Mesodermal cell (in vitro differentiated cells): ENCODE measurements around the gene SULT6B1.

ENCODE experiments used
- H3K27ac ChIP-seq: 2 replicates; pipeline ENCODE4 v1.7.0; 2013; ENCODE audit warnings: mild to moderate bottlenecking, low read depth, low read length, moderate library complexity; ENCODE audit not compliant: severe bottlenecking
- H3K36me3 ChIP-seq: 2 replicates; pipeline ENCODE4 v1.7.1; 2013; ENCODE audit warnings: mild to moderate bottlenecking, low read length, moderate library complexity; ENCODE audit not compliant: control insufficient read depth, insufficient read depth
- H3K4me1 ChIP-seq: one replicate; pipeline ENCODE4 v1.7.1; 2013; ENCODE audit warnings: mild to moderate bottlenecking, low read length; ENCODE audit not compliant: insufficient read depth, control insufficient read depth, poor library complexity, severe bottlenecking
- H3K4me3 ChIP-seq: 2 replicates; pipeline ENCODE4 v1.7.0; 2013; ENCODE audit warnings: low read length, control low read depth, mild to moderate bottlenecking; ENCODE audit not compliant: insufficient read depth, poor library complexity, severe bottlenecking; ENCODE audit errors: extremely low read depth
- H3K9me3 ChIP-seq: 2 replicates; pipeline ENCODE4 v1.7.1; 2013; ENCODE audit warnings: mild to moderate bottlenecking, low read length, moderate library complexity; ENCODE audit not compliant: control insufficient read depth
- WGBS, 2 experiments: methylation state at CpG; one replicate each; pipeline ENCODE4 v1.1.5; 2013; ENCODE audit warnings: missing lambda C conversion rate in 2 of 2; ENCODE audit not compliant: insufficient coverage in 2 of 2; 5-methylcytosine and 5-hydroxymethylcytosine counted together

Gene SULT6B1

GRCh38 chr2:37148325-37148724 is 40.1 kb downstream of the SULT6B1 start:
- peaks cover 54% of the 10 kb centered on the region for H3K36me3 ChIP-seq
- 96% methylated on average over 4 to 7 of the region's 7 CpGs for WGBS, 2 experiments
- peaks cover 5% of the 10 kb centered on the region for H3K4me1 ChIP-seq
- H3K27ac ChIP-seq: no peak overlapping the region
- H3K9me3 ChIP-seq: no peaks in the 10 kb centered on the region
- no peak overlapping the region for H3K4me3 ChIP-seq

- peaks cover 5% of the 10 kb centered on the region for H3K4me1 ChIP-seq
- no peak overlapping the region for H3K27ac ChIP-seq
- no CpG with 5 or more reads among the region's 2 CpGs for WGBS, 2 experiments
- H3K4me3 ChIP-seq: no peak overlapping the region
- peaks cover 55% of the 10 kb centered on the region for H3K36me3 ChIP-seq
- H3K9me3 ChIP-seq: no peaks in the 10 kb centered on the region
Measured at GRCh38 chr2:37146062-37146461, 42.4 kb downstream of the SULT6B1 start.

DNA sequence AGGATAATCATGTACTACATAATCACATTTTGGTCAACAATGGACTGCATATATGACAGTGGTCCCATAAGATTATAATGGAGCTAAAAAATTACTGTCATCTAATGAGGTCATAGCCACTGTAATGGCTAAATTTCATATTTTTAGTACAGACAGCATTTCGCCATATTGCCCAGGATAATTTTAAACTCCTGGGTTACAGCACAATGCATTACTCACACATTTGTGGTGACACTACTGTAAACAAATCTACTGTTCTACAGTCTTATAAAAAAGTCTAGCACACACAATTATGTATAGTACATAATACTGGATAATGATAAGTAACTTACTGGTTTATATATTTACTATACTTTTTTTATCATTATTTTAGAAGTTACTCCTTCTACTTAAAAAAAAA is 44.5 kb downstream of the SULT6B1 start:
- H3K27ac ChIP-seq: no peak overlapping the region
- no peaks in the 10 kb centered on the region for H3K4me1 ChIP-seq
- H3K9me3 ChIP-seq: no peaks in the 10 kb centered on the region
- 83% methylated on average over 1 of the region's 1 CpG; no CpG with 5 or more reads in 1 of the 2 experiments for WGBS, 2 experiments
- H3K4me3 ChIP-seq: no peak overlapping the region
- peaks cover 57% of the 10 kb centered on the region for H3K36me3 ChIP-seq

DNA sequence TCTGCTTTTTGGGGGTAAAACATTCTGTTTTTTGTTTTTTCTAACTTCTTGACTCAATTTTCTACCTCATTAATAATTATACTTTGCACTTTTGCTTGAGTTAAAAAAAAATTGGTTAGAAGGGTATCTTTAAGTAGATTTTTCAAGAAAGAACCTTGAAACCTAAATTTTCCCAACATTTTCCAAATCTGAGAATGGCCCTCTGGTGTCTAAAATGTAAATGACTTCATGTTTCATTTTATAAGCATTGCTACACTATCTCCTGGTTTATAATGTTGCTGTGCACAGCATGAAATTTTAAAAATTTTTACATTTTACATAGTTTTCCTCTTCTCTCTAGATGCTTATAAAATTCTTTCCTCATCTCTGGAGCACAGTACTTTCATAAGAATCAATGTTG is 45.9 kb downstream of the SULT6B1 start:
- no peak overlapping the region for H3K4me3 ChIP-seq
- no peaks in the 10 kb centered on the region for H3K9me3 ChIP-seq
- H3K27ac ChIP-seq: no peak overlapping the region
- H3K4me1 ChIP-seq: no peaks in the 10 kb centered on the region
- H3K36me3 ChIP-seq: peaks cover 45% of the 10 kb centered on the region

- Histone ChIP-seq H3K36me3 (peaks cover 84% of the 10 kb centered on the region), H3K4me3 (no peak overlapping the region), H3K27ac (no peak overlapping the region), H3K9me3 (no peaks in the 10 kb centered on the region), H3K4me1 (no peaks in the 10 kb centered on the region)
- WGBS, 2 experiments: 92 to 100% methylated on average over 3 of the region's 6 CpGs
Measured at GRCh38 chr2:37132914-37133313, 55.6 kb downstream of the SULT6B1 start.

DNA sequence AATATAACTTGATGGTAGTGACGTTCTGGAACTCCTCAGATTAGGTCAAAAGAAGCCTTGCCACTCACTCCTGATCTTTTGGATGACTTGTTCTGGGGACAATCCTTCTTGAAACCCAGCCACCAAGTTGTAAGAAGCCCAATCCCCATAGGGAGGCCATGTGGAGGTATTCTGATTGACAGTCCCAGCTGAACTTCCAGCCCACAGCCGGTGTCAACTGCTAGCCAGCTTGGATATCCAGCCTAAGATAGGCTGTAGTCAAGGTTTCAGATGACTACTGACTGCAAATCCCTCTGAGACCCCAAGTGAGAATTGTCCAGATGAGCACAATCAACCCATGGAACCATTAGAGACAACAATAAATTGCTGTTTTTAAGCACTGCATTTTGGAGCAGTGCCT is 63.1 kb downstream of the SULT6B1 start:
- 88 to 100% methylated on average over 1 to 2 of the region's 2 CpGs for WGBS, 2 experiments

DNA sequence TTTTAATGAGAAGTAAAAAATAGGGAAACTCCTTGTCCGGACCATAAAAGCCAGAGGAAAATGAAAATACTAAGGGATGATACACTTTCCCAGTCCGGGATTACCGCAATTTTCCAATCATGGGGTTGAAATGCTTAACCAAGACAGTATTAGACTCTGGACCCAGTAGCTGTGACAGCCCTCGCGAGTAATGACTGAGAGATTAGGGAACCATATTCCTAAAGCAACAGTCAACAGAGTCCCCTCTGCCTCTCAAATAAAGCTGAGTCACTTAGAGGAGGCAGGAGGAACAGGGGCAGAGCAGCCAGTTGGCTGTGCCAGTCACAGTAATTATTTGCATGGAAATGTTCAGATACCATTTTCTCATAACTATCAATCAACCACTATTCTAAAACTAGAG is 69.3 kb downstream of the SULT6B1 start:
- no peaks in the 10 kb centered on the region for H3K9me3 ChIP-seq
- 93 to 95% methylated on average over 3 to 4 of the region's 5 CpGs for WGBS, 2 experiments
- H3K4me1 ChIP-seq: no peaks in the 10 kb centered on the region
- H3K4me3 ChIP-seq: no peak overlapping the region
- peaks cover 43% of the 10 kb centered on the region for H3K36me3 ChIP-seq
- no peak overlapping the region for H3K27ac ChIP-seq

More for the DNA sequence above, 63.1 kb downstream of the SULT6B1 start:
- Histone ChIP-seq H3K4me1 (no peaks in the 10 kb centered on the region), H3K27ac (no peak overlapping the region), H3K4me3 (no peak overlapping the region), H3K36me3 (peaks cover 47% of the 10 kb centered on the region), H3K9me3 (no peaks in the 10 kb centered on the region)
